HL-60 (cell line): ENCODE data around the gene FALEC.

Experiments used
- TF ChIP-seq, protein P1 (sequence below): IDR thresholded peaks from one replicate; pipeline ENCODE4 v1.5.1; 2011; ENCODE audit warnings: low read length, control low read depth, inconsistent platforms; ENCODE audit not compliant: insufficient read depth
- TF ChIP-seq, protein P2 (sequence below): IDR thresholded peaks from 2 replicates; pipeline ENCODE4 v1.6.1; 2012; ENCODE audit warnings: low read depth; ENCODE audit not compliant: insufficient replicate concordance

DNA sequence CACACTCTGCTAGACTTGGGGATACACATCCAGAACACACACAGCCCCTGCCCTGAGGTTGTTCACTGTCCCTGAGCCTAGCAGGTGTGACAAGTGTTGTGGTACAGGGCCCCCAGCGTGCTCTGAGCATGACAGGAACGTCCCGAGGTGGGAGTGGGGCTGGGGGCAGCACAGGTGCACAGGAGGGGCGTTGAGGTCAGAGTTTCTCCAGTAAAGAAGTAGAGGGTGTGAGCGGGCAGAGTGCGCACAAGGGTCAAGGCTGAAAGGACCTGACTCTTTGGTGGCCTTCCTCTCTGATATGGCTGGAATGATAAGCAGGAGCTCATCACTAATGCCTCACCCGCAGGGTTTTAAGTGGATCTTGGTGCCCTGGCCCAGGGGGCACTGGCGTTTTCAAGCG is 1.3 kb upstream of the FALEC start:
- TF ChIP-seq, protein P1, sequence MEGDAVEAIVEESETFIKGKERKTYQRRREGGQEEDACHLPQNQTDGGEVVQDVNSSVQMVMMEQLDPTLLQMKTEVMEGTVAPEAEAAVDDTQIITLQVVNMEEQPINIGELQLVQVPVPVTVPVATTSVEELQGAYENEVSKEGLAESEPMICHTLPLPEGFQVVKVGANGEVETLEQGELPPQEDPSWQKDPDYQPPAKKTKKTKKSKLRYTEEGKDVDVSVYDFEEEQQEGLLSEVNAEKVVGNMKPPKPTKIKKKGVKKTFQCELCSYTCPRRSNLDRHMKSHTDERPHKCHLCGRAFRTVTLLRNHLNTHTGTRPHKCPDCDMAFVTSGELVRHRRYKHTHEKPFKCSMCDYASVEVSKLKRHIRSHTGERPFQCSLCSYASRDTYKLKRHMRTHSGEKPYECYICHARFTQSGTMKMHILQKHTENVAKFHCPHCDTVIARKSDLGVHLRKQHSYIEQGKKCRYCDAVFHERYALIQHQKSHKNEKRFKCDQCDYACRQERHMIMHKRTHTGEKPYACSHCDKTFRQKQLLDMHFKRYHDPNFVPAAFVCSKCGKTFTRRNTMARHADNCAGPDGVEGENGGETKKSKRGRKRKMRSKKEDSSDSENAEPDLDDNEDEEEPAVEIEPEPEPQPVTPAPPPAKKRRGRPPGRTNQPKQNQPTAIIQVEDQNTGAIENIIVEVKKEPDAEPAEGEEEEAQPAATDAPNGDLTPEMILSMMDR: no peak
- TF ChIP-seq, protein P2, sequence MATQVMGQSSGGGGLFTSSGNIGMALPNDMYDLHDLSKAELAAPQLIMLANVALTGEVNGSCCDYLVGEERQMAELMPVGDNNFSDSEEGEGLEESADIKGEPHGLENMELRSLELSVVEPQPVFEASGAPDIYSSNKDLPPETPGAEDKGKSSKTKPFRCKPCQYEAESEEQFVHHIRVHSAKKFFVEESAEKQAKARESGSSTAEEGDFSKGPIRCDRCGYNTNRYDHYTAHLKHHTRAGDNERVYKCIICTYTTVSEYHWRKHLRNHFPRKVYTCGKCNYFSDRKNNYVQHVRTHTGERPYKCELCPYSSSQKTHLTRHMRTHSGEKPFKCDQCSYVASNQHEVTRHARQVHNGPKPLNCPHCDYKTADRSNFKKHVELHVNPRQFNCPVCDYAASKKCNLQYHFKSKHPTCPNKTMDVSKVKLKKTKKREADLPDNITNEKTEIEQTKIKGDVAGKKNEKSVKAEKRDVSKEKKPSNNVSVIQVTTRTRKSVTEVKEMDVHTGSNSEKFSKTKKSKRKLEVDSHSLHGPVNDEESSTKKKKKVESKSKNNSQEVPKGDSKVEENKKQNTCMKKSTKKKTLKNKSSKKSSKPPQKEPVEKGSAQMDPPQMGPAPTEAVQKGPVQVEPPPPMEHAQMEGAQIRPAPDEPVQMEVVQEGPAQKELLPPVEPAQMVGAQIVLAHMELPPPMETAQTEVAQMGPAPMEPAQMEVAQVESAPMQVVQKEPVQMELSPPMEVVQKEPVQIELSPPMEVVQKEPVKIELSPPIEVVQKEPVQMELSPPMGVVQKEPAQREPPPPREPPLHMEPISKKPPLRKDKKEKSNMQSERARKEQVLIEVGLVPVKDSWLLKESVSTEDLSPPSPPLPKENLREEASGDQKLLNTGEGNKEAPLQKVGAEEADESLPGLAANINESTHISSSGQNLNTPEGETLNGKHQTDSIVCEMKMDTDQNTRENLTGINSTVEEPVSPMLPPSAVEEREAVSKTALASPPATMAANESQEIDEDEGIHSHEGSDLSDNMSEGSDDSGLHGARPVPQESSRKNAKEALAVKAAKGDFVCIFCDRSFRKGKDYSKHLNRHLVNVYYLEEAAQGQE: no peak
